ENCODE results near the gene HS3ST6.

- no peak for TF ChIP-seq EZH2 (IDR thresholded peaks at IDR 0.05)
- no peak for TF ChIP-seq CTCF (IDR thresholded peaks at IDR 0.05 in 2 of 3, conservative IDR thresholded peaks at IDR 0.05 in 1 of 3; ENCODE audit: borderline replicate concordance in 1 of 3, insufficient read depth in 1 of 3, low read depth in 2 of 3, low read length in 2 of 3)
- no peak for TF ChIP-seq EZH2phosphoT487 (IDR thresholded peaks at IDR 0.05; ENCODE audit: borderline replicate concordance)
- no peak for TF ChIP-seq RAD21 (IDR thresholded peaks at IDR 0.05; ENCODE audit: low read depth)
- TF ChIP-seq EGR1 (IDR thresholded peaks at IDR 0.05; ENCODE audit: low read depth), result no peak
- no peak for TF ChIP-seq CBX3 (IDR thresholded peaks at IDR 0.05; ENCODE audit: low read depth)
- TF ChIP-seq POLR2A (IDR thresholded peaks at IDR 0.05; ENCODE audit: borderline replicate concordance, extremely low read depth, insufficient read depth, insufficient read length), result no peak
- no peak for TF ChIP-seq YY1 (IDR thresholded peaks at IDR 0.05; ENCODE audit: extremely low read depth, insufficient replicate concordance, low read depth, low read length)
- TF ChIP-seq ZNF274 (IDR thresholded peaks at IDR 0.05; ENCODE audit: low read depth, low read length), result no peak
- no peak for TF ChIP-seq SIN3A (IDR thresholded peaks at IDR 0.05; ENCODE audit: low read depth)
- TF ChIP-seq ELF1 (IDR thresholded peaks at IDR 0.05; ENCODE audit: borderline replicate concordance, low read depth), result no peak
- TF ChIP-seq FOSL1 (IDR thresholded peaks at IDR 0.05; ENCODE audit: low read depth), result no peak
- no peak for TF ChIP-seq REST (IDR thresholded peaks at IDR 0.05; ENCODE audit: low read depth)
Observed at GRCh38 chr16:1871974-1872635, 46.1 kb downstream of the HS3ST6 start, which contains the start of gene MEIOB.
